ENCODE results near the gene NSG1.

DNA sequence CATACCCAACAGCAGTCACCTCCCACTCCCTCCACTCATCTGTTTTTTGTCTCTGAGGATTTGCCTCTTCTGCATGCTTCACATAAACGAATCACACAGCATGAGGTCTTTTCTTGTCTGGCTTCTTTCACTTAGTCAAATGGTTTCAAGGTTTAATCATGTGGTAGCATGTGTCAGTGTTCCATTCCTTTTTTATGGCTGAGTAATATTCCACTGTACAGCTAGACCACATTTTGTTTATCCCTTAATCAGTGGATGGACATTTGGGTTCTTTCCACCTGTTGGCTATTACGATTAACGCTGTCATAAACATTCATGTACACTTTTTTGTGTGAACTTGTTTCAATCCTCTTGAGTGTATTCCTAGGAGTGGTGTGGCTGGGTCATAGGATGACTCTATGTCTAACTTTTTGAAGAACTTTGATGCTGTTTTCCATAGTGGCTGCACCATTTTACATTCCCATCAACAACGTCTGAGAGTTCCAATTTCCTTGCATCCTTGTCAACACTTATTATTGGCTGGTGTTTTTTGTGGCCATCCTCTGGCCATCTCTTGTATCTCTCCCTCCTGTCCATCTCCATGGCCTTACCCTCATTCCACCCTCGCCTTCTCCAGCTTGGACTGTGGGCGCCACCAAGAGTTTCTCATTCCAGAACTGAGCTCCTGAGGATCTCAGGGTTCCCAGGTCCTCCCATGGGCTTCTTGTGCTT, 12.4 kb upstream of the NSG1 start:
- no peak for TF ChIP-seq EZH2 (IDR thresholded peaks at IDR 0.05; ENCODE audit: insufficient read depth, poor library complexity, severe bottlenecking)
- TF ChIP-seq EZH2phosphoT487 (IDR thresholded peaks at IDR 0.05; ENCODE audit: insufficient read depth, low read depth), result no peak

All from GM23248 (cell line).